ENCODE results near the gene OR52E2. TPM values are rescaled to one million over a fixed set of nuclear protein-coding genes. Genes with fewer than 3 reads are reported as not detected.
"Not testable (repeated sequence)": the region's sequence is repeated elsewhere in the genome, so short reads cannot be mapped to it uniquely, and the experiment has no call there.

OR52E2 gene
- not detected for polyA plus RNA-seq (ENCODE audit: insufficient read depth in 1 of 5, insufficient read length in 5 of 5, low replicate concordance in 1 of 5)
- long read RNA-seq, donor 1 = 0 reads
- long read RNA-seq, donor 2 = 0 reads
- long read RNA-seq, donor 3 = 0 reads
- long read RNA-seq, donor 4 = 0 reads
- long read RNA-seq, donor 5 = 0 reads
- long read RNA-seq, donor 6 = 0 reads
- long read RNA-seq, donor 7 = 0 reads
- long read RNA-seq, donor 8 = 0 reads

GRCh38 chr11:5059391-5059790 lies at the start of gene OR52E2:
OR52E2 (minus strand) TSS chr11:5059627; CDS start chr11:5059627, 0 bp downstream.
- DNase-seq = no peak

GRCh38 chr11:5107285-5107684 lies 47.9 kb upstream of the OR52E2 start:
- DNase-seq = no peak

- no peak for DNase-seq
Measured at GRCh38 chr11:5103066-5103465, 43.6 kb upstream of the OR52E2 start.

GRCh38 chr11:5102246-5102645 lies 42.8 kb upstream of the OR52E2 start:
- no peak for DNase-seq

- no peak for DNase-seq
Measured at GRCh38 chr11:5096011-5096410, 36.6 kb upstream of the OR52E2 start.

- DNase-seq = no peak
Measured at GRCh38 chr11:5092821-5093585, 33.6 kb upstream of the OR52E2 start.

GRCh38 chr11:5090668-5091067 lies 31.2 kb upstream of the OR52E2 start:
- no peak for DNase-seq

- no peak for DNase-seq
Measured at GRCh38 chr11:5088556-5088955, 29.1 kb upstream of the OR52E2 start.

- DNase-seq = no peak
Measured at GRCh38 chr11:5083602-5084001, 24.2 kb upstream of the OR52E2 start.

GRCh38 chr11:5081405-5081804 lies 22.0 kb upstream of the OR52E2 start:
- no peak for DNase-seq

GRCh38 chr11:5071799-5072198 lies 12.4 kb upstream of the OR52E2 start:
- DNase-seq = no peak

GRCh38 chr11:5069272-5069671 lies 9.8 kb upstream of the OR52E2 start, which contains the start of gene OR52E1:
OR52E1 (plus strand) TSS chr11:5069572.
- DNase-seq = no peak

- no peak for DNase-seq
Measured at GRCh38 chr11:5065027-5065426, 5.6 kb upstream of the OR52E2 start.

GRCh38 chr11:5058679-5059078 lies 748 bp downstream of the OR52E2 start:
- not testable (repeated sequence) for DNase-seq

GRCh38 chr11:5046754-5047330 lies 12.6 kb downstream of the OR52E2 start:
- DNase-seq = no peak

GRCh38 chr11:5046226-5046625 lies 13.2 kb downstream of the OR52E2 start, which contains the start of gene OR52J3:
OR52J3 (plus strand) TSS chr11:5046526; CDS start chr11:5046526, 0 bp downstream.
- no peak for DNase-seq

GRCh38 chr11:5043380-5043779 lies 16.0 kb downstream of the OR52E2 start:
- DNase-seq = no peak

- no peak for DNase-seq
Measured at GRCh38 chr11:5042091-5042490, 17.3 kb downstream of the OR52E2 start.

- DNase-seq = no peak
Measured at GRCh38 chr11:5040876-5041275, 18.6 kb downstream of the OR52E2 start.

GRCh38 chr11:5038341-5038740 lies 21.1 kb downstream of the OR52E2 start:
- no peak for DNase-seq

- no peak for DNase-seq
Measured at GRCh38 chr11:5037926-5038325, 21.5 kb downstream of the OR52E2 start.

GRCh38 chr11:5036669-5037068 lies 22.8 kb downstream of the OR52E2 start:
- DNase-seq = no peak

GRCh38 chr11:5021996-5022395 lies 37.4 kb downstream of the OR52E2 start:
- no peak for DNase-seq

Measured in right lung (tissue), 10 donors.